PC-9 (cell line): ENCODE measurements around the gene USP35. TPM values are rescaled to one million over a fixed set of nuclear protein-coding genes. Genes with fewer than 3 reads are reported as not detected.

Experiments
- BruUV-seq: library from RNA; stranded (reverse); fragments of 400-500 nt; replicated peaks from 2 replicates; lab custom pipeline; 2021; lab: Mats Ljungman, UMichigan
- CTCF ChIA-PET: fragments of 300-600 bp; sonication (Branson Sonifier 250); formaldehyde crosslinking; loops from one replicate; lab custom pipeline; 2022; ENCODE audit warnings: antibody characterized with exemption; lab: Charles Lee
- POLR2A ChIA-PET: fragments of 300-600 bp; sonication (Branson Sonifier 250); formaldehyde crosslinking; loops from one replicate; lab custom pipeline; 2022; ENCODE audit warnings: antibody characterized with exemption; ENCODE audit not compliant: unreplicated experiment; lab: Charles Lee
- DNase-seq, 2 experiments: peaks; one replicate each; pipeline versions ENCODE4 v3.0.0 to v3.0.0-alpha.2; 2015 to 2022; ENCODE audit warnings: mixed read lengths in 1 of 2
- H2AFZ ChIP-seq: fragments of 200-600 bp; sonication (generic); 2 replicates; pipeline ENCODE4 v1.8.1; 2017; ENCODE audit warnings: antibody characterized with exemption
- H3F3A ChIP-seq: fragments of 200-600 bp; sonication (generic); 2 replicates; pipeline ENCODE4 v1.8.1; 2017; ENCODE audit warnings: antibody characterized with exemption, mild to moderate bottlenecking, low read depth; ENCODE audit not compliant: insufficient read depth
- H3K27ac ChIP-seq: fragments of 200-600 bp; sonication (generic); 2 replicates; pipeline ENCODE4 v1.6.1; 2016; ENCODE audit warnings: mixed run types
- H3K27me3 ChIP-seq: fragments of 200-600 bp; sonication (generic); 2 replicates; pipeline ENCODE4 v1.6.1; 2016; ENCODE audit warnings: low read depth, mixed run types; ENCODE audit not compliant: insufficient read depth
- H3K36me3 ChIP-seq: fragments of 200-600 bp; sonication (generic); 2 replicates; pipeline ENCODE4 v1.6.1; 2016; ENCODE audit warnings: low read depth, mixed run types
- H3K4me1 ChIP-seq: fragments of 200-600 bp; sonication (generic); replicated peaks from 2 replicates; pipeline ENCODE4 v1.6.1; 2016; ENCODE audit warnings: mixed run types; ENCODE audit not compliant: insufficient read depth
- H3K4me2 ChIP-seq: fragments of 200-600 bp; sonication (generic); 2 replicates; pipeline ENCODE4 v1.6.1; 2017; ENCODE audit warnings: mixed run types
- H3K4me3 ChIP-seq: fragments of 200-600 bp; sonication (generic); 2 replicates; pipeline ENCODE4 v1.6.1; 2016; ENCODE audit warnings: mixed run types
- H3K79me2 ChIP-seq: fragments of 200-600 bp; sonication (generic); 2 replicates; pipeline ENCODE4 v1.6.1; 2017; ENCODE audit warnings: low read depth, mixed run types
- H3K9me2 ChIP-seq: fragments of 200-600 bp; sonication (generic); 2 replicates; pipeline ENCODE4 v1.8.1; 2017; ENCODE audit warnings: mild to moderate bottlenecking; ENCODE audit not compliant: insufficient read depth
- H3K9me3 ChIP-seq: fragments of 200-600 bp; sonication (generic); 2 replicates; pipeline ENCODE4 v1.8.1; 2016; ENCODE audit warnings: low read depth; ENCODE audit not compliant: insufficient read depth
- H4K20me1 ChIP-seq: fragments of 200-600 bp; sonication (generic); 2 replicates; pipeline ENCODE4 v1.8.1; 2017; ENCODE audit not compliant: insufficient read depth
- EZH2 ChIP-seq: fragments of 200-600 bp; sonication (generic); IDR thresholded peaks from 2 replicates; pipeline ENCODE4 v1.8.0; 2017; ENCODE audit warnings: antibody characterized with exemption, low read depth
- intact Hi-C: fragments of 100-400 bp; cut with micrococcal nuclease; formaldehyde crosslinking; loops from one replicate; pipeline ENCODE4 v1.10.0; 2022; ENCODE audit not compliant: unreplicated experiment
- total RNA-seq: library from RNA; stranded (reverse); gene quantifications from 2 replicates; pipeline ENCODE4 v1.2.3, GENCODE V29; 2021
- TF ChIP-seq, protein P1 (sequence below): fragments of 200-600 bp; sonication (generic); conservative IDR thresholded peaks from 2 replicates; pipeline ENCODE4 v1.6.1; 2017; ENCODE audit warnings: mixed run types, antibody characterized with exemption, mild to moderate bottlenecking, moderate library complexity

Gene USP35
- total RNA-seq, 1 experiment from 2014 or later: 13.5 TPM

DNA sequence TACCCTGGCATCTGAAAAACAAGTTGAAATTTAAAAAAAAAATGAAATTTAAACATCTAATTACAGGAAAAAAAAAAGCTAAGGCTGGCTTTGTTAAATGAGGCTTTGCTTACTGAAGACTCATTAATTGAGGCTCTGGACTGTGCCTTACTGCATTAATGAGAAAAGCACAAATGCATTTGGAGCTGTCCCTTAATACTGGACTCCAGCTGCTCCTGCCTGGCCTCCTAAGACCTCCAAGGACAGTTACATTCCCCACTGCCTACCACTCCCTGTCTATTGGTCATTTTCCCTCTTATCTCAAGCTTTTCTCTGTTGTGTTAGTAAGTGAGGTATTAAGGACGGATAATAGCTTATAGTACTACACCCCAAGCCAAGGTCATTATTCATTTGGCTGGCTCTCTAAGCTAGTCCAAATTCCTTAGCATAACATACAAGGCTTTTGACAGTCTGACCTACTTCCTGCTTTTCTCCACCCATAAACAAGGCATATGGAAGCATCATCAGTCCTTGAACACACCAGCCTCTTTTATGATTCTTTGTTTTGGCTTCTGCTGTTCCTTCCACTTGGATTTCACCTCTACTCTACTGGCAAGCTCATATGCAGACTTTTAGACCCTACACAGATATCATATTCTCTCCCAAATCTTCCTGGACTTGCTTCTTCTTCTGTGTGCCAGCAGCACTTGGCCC lies 62.5 kb downstream of the USP35 start:
- Histone ChIP-seq H4K20me1 (no peaks in the 10 kb centered on the region), H3K4me3 (no peak overlapping the region), H3F3A (no peaks in the 10 kb centered on the region), H3K9me3 (no peaks in the 10 kb centered on the region), H3K4me2 (no peak overlapping the region), H3K27me3 (no peaks in the 10 kb centered on the region), H3K27ac (no peak overlapping the region), H3K79me2 (no peaks in the 10 kb centered on the region), H3K4me1 (peaks cover 8% of the 10 kb centered on the region; the same call in 1 of the 2 replicates), H3K36me3 (no peaks in the 10 kb centered on the region), H3K9me2 (no peaks in the 10 kb centered on the region; the same call in 1 of the 2 replicates), H2AFZ (no peak overlapping the region)
- ChIA-PET POLR2A (no interaction called here), CTCF (no interaction called here)
- no TSS peak for BruUV-seq
- intact Hi-C loops: no loop called here
- TF ChIP-seq EZH2: no peak
- TF ChIP-seq, protein P1, sequence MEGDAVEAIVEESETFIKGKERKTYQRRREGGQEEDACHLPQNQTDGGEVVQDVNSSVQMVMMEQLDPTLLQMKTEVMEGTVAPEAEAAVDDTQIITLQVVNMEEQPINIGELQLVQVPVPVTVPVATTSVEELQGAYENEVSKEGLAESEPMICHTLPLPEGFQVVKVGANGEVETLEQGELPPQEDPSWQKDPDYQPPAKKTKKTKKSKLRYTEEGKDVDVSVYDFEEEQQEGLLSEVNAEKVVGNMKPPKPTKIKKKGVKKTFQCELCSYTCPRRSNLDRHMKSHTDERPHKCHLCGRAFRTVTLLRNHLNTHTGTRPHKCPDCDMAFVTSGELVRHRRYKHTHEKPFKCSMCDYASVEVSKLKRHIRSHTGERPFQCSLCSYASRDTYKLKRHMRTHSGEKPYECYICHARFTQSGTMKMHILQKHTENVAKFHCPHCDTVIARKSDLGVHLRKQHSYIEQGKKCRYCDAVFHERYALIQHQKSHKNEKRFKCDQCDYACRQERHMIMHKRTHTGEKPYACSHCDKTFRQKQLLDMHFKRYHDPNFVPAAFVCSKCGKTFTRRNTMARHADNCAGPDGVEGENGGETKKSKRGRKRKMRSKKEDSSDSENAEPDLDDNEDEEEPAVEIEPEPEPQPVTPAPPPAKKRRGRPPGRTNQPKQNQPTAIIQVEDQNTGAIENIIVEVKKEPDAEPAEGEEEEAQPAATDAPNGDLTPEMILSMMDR: no peak
- no peak for DNase-seq

DNA sequence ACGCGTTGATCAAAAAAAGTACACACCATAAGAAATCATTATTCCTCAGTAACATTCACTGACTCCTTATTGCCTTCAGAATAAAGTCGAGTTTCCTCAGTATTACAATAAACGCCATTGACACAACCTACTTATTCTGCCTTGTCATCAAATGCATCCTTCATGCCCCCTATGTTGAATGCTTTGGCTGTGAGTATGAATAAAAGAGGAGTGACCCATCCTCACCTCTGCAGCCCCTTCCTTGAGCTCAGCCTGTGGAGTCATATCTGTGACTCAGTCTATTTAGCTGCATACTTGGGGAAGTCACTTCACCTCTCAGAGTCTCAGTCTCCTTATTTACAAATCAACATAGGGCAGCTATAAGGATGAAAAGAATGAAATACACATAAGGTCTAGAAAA lies 65.1 kb downstream of the USP35 start:
- Histone ChIP-seq H2AFZ (no peak overlapping the region), H3K9me3 (no peaks in the 10 kb centered on the region), H3K36me3 (no peaks in the 10 kb centered on the region), H3K4me2 (no peak overlapping the region), H3K27ac (no peak overlapping the region), H3K4me1 (peaks cover 8% of the 10 kb centered on the region; the same call in 1 of the 2 replicates), H4K20me1 (no peaks in the 10 kb centered on the region), H3F3A (no peaks in the 10 kb centered on the region), H3K4me3 (no peak overlapping the region), H3K9me2 (no peaks in the 10 kb centered on the region; the same call in 1 of the 2 replicates), H3K27me3 (no peaks in the 10 kb centered on the region), H3K79me2 (no peaks in the 10 kb centered on the region)
- intact Hi-C loops: no loop called here
- ChIA-PET POLR2A (no interaction called here), CTCF (no interaction called here)
- TF ChIP-seq EZH2: no peak
- TF ChIP-seq, protein P1: no peak
- no TSS peak for BruUV-seq
- DNase-seq: no peak

DNA sequence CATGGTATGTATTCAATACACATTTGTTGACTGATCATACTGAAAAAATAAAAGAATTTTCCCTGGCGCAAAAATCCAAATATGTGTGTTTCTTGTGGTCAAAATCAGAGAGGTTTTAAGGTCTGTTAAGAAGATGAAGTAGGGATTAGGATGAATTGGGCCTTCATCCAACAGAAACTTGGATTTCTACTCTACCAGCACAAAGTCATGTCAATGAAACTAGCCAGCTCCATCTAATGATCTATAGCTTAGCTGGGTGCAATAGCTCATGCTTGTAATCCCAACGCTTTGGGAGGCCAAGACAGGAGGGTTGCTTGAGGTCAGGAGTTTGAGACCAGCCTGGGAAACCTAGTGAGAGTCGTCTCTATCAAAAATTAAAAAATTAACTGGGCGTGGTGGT lies 65.5 kb downstream of the USP35 start:
- Histone ChIP-seq H3K36me3 (no peaks in the 10 kb centered on the region), H3F3A (no peaks in the 10 kb centered on the region), H4K20me1 (no peaks in the 10 kb centered on the region), H3K4me2 (no peak overlapping the region), H3K27ac (no peak overlapping the region), H3K9me2 (no peaks in the 10 kb centered on the region; the same call in 1 of the 2 replicates), H3K4me3 (no peak overlapping the region), H3K4me1 (peaks cover 8% of the 10 kb centered on the region; the same call in 1 of the 2 replicates), H3K9me3 (no peaks in the 10 kb centered on the region), H2AFZ (no peak overlapping the region), H3K27me3 (no peaks in the 10 kb centered on the region), H3K79me2 (no peaks in the 10 kb centered on the region)
- CTCF ChIA-PET: no interaction called here
- no TSS peak for BruUV-seq
- POLR2A ChIA-PET: no interaction called here
- no peak for DNase-seq
- no peak for TF ChIP-seq EZH2
- TF ChIP-seq, protein P1: no peak
- intact Hi-C loops: no loop called here
